ENCODE measurements around the gene HARS2.

GRCh38 chr5:140733098-140733497 lies 41.8 kb downstream of the HARS2 start:
- TF ChIP-seq CTCF (conservative IDR thresholded peaks at IDR 0.05): no peak
- no peak for TF ChIP-seq ZFX (IDR thresholded peaks at IDR 0.05)

All from C4-2B (cell line).